Common myeloid progenitor, CD34-positive (primary cell): Measurements from ENCODE around the gene APOL3.
A peak's percentile ranks its signal among the peaks of the same experiment; 100 is the strongest.

Experiments used
- CTCF ChIA-PET: fragments of 350-600 bp; sonication (Branson Sonifier 250); formaldehyde crosslinking; loops from one replicate; lab custom pipeline; 2021; ENCODE audit warnings: antibody characterized with exemption; lab: Charles Lee
- POLR2A ChIA-PET: fragments of 350-600 bp; sonication (Branson Sonifier 250); formaldehyde crosslinking; loops from one replicate; lab custom pipeline; 2021; ENCODE audit warnings: antibody characterized with exemption; lab: Charles Lee
- DNase-seq, 3 donors: peaks; one replicate each; pipeline versions ENCODE4 v3.0.0 to v3.0.0-alpha.2; 2013
- H3K27ac ChIP-seq, 2 experiments: 1 replicate in 1 of 2; 2 replicates in 1 of 2; pipeline ENCODE4 v1.7.0; 2013; ENCODE audit warnings: inconsistent platforms in 2 of 2, low read length in 2 of 2, mild to moderate bottlenecking in 2 of 2, low read depth in 1 of 2, moderate library complexity in 1 of 2; ENCODE audit not compliant: severe bottlenecking in 2 of 2, insufficient read depth in 1 of 2, poor library complexity in 1 of 2
- H3K27me3 ChIP-seq, 5 experiments: replicated peaks in 2 of 5; 1 replicate in 3 of 5; 2 replicates in 2 of 5; pipeline versions ENCODE4 v1.6.1 to v1.7.0; 2013; ENCODE audit warnings: low read length in 4 of 5, mild to moderate bottlenecking in 2 of 5, moderate library complexity in 2 of 5, inconsistent platforms in 1 of 5; ENCODE audit not compliant: insufficient read depth in 5 of 5, control insufficient read depth in 4 of 5
- H3K36me3 ChIP-seq, 4 experiments: 1 replicate in 2 of 4; 2 replicates in 2 of 4; pipeline versions ENCODE4 v1.6.1 to v1.7.0; 2013; ENCODE audit warnings: low read length in 3 of 4, control low read depth in 1 of 4, mild to moderate bottlenecking in 1 of 4; ENCODE audit not compliant: control insufficient read depth in 4 of 4, insufficient read depth in 4 of 4
- H3K4me1 ChIP-seq, 4 experiments: 1 replicate in 3 of 4; 2 replicates in 1 of 4; pipeline versions ENCODE4 v1.6.1 to v1.7.1; 2013; ENCODE audit warnings: low read length in 3 of 4, mild to moderate bottlenecking in 3 of 4, control low read depth in 1 of 4, inconsistent platforms in 1 of 4, moderate library complexity in 1 of 4; ENCODE audit not compliant: control insufficient read depth in 4 of 4, insufficient read depth in 4 of 4; ENCODE audit errors: control extremely low read depth in 1 of 4
- H3K4me3 ChIP-seq, 7 experiments: 1 replicate in 4 of 7; 2 replicates in 3 of 7; pipeline versions ENCODE4 v1.5.1 to v1.7.0; 2013; ENCODE audit warnings: mild to moderate bottlenecking in 7 of 7, low read length in 6 of 7, moderate library complexity in 6 of 7, inconsistent platforms in 2 of 7, low read depth in 2 of 7, control low read depth in 1 of 7; ENCODE audit not compliant: insufficient read depth in 4 of 7, control insufficient read depth in 1 of 7; ENCODE audit errors: extremely low read depth in 1 of 7
- H3K9me3 ChIP-seq, 5 experiments: 1 replicate in 4 of 5; 2 replicates in 1 of 5; pipeline versions ENCODE4 v1.6.1 to v1.7.1; 2013; ENCODE audit warnings: low read length in 4 of 5, mild to moderate bottlenecking in 2 of 5, inconsistent platforms in 1 of 5, low read depth in 1 of 5, moderate library complexity in 1 of 5; ENCODE audit not compliant: control insufficient read depth in 4 of 5, insufficient read depth in 2 of 5; ENCODE audit errors: control extremely low read depth in 1 of 5
- WGBS: methylation state at CpG from one replicate; pipeline ENCODE4 v1.1.5; 2013; ENCODE audit not compliant: insufficient coverage; 5-methylcytosine and 5-hydroxymethylcytosine counted together

The APOL3 gene

DNA sequence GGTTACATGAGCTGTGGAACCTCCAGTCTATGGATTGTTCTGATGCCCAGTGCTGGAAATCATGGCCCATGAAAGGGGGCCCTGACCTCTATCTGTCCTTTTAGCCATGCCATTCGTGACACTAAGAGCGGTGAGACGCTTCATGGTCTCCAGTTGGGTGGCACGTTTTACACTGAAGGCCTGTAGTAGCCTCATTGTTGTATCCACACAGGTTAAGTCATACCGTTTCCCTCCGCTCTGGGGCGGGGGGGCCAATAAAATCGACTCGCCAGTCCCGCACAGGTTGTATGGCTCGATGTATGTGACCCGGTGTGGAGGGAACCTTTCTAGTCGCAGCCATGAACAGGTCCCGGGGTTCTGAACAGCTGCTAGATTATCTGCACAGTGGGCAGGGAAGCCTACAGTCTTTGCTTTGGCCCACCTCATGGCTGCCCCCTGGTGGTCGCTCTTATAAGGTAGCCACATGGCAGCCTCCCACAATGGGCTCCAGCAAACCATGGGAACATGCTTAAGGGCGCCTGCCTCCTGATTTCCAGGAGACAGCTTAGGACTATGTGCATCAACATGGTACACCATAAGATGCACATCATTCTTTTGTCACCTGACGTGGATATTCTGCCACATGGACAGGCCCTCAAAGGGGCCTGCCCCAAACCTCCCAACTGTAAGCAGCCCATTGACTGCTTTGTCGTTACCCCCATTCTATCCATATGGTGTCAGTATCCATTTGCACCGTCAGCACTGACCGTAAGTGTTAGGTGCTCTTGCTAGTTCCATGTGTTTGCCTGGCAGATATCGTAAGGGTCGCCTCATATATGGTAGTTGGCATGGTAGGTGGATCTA lies 19.7 kb upstream of the APOL3 start:
- H3K27me3 ChIP-seq = no peaks in the 10 kb centered on the region

DNA sequence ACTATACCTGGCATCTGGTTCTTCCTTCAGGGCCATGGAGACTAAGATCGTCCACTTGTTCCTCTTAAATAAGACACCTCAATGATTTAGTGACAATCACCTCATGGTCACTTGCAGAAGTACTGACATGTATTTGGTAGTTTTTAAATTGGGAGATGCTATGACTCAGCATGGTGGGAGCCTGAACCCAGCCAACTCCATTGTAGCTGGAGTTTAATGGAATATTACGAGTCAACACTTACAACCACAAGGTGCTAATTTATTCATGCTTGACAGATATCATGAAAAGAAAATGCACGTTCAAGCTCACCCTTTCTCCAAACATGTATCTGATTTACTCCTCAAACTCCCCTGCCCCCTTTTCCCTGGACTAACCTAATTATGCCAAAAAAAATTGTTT lies 16.6 kb upstream of the APOL3 start:
- Histone ChIP-seq H3K27ac (no peak overlapping the region), H3K4me1 (peaks cover 0 to 2% (median 0%) of the 10 kb centered on the region in 4 experiments), H3K9me3 (no peaks in the 10 kb centered on the region), H3K27me3 (no peaks in the 10 kb centered on the region), H3K4me3 (no peak overlapping the region), H3K36me3 (no peaks in the 10 kb centered on the region)
- 94% methylated on average over 3 of the region's 3 CpGs for WGBS
- DNase-seq = no peak
- CTCF ChIA-PET = interaction anchor here (0.6 to 9.9 kb wide), 8 partner anchors 12 to 249 kb away, joined by 3 to 171 read pairs (median 24); partner anchors contain the start of gene APOL3
- POLR2A ChIA-PET = interaction anchor here (1.8 kb wide), 1 partner anchor 32 kb away, joined by 10 read pairs; no protein-coding TSS in a partner anchor

More for the DNA sequence above, 19.7 kb upstream of the APOL3 start:
- Histone ChIP-seq H3K4me3 (no peak overlapping the region), H3K27ac (no peak overlapping the region), H3K4me1 (peaks cover 0 to 2% (median 0%) of the 10 kb centered on the region in 4 experiments), H3K9me3 (no peaks in the 10 kb centered on the region), H3K36me3 (no peaks in the 10 kb centered on the region)
- POLR2A ChIA-PET = interaction anchor here (1.0 to 1.4 kb wide), 2 partner anchors 28 to 35 kb away, joined by 5 to 8 read pairs; no protein-coding TSS in a partner anchor
- WGBS = 61% methylated on average over 21 of the region's 22 CpGs
- DNase-seq = peak; percentile 75 to 86 (median 81)
- CTCF ChIA-PET = interaction anchor here (0.8 to 9.9 kb wide), 18 partner anchors 9 to 424 kb away, joined by 3 to 171 read pairs (median 4); partner anchors contain the start of gene APOL3

DNA sequence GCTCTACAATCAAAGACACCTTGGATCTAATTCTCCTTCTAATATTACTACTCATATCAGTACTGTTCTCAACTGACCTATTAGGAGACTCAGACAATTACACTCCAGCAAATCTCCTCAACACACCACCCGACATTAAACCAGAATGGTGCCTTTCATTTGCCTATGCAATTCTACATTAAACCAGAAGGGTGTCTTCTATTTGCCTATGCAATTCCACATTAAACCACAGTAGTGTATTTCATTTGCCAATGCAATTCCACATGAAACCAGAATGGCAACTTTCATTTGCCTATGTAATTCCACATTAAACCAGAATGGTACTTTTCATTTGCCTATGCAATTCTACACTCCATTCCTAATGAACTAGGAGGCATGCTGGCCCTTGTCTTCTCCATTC lies 15.3 kb upstream of the APOL3 start:
- H3K9me3 ChIP-seq = no peaks in the 10 kb centered on the region
- POLR2A ChIA-PET = no interaction called here
- CTCF ChIA-PET = interaction anchor here (0.8 to 9.9 kb wide), 7 partner anchors 10 to 39 kb away, joined by 3 to 171 read pairs (median 8); partner anchors contain the start of gene APOL3
- H3K4me3 ChIP-seq = no peak overlapping the region
- peaks cover 0 to 2% (median 0%) of the 10 kb centered on the region in 4 experiments for H3K4me1 ChIP-seq
- no peaks in the 10 kb centered on the region for H3K27me3 ChIP-seq
- WGBS = 33% methylated on average over 1 of the region's 1 CpG
- H3K36me3 ChIP-seq = no peaks in the 10 kb centered on the region
- DNase-seq = peak in 2 of 3 donors; percentile 41 to 55
- H3K27ac ChIP-seq = no peak overlapping the region

DNA sequence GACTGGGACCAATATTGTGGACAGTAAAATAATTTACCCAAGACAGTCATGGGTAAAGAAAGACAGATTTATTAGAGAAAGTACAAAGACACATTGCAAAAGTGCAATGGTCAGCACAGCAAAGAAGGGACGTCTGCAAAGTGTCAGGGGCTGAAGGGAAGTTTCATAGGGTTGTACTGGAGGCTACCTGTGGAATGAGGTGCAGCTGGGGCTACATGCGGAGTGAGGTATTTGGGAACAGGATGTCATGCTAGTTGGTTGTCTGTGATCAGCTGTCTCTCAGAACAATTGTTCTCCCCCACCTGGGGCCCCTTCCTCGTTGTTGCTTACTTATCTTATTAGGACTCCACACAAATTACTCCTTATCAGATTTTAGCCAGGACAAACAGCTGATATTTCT lies 11.4 kb upstream of the APOL3 start:
- Histone ChIP-seq H3K27me3 (no peaks in the 10 kb centered on the region), H3K9me3 (no peaks in the 10 kb centered on the region), H3K4me3 (no peak overlapping the region), H3K4me1 (no peaks in the 10 kb centered on the region), H3K27ac (no peak overlapping the region), H3K36me3 (no peaks in the 10 kb centered on the region)
- ChIA-PET POLR2A (no interaction called here), CTCF (interaction anchor here (1.0 to 2.0 kb wide), 7 partner anchors 9 to 106 kb away, joined by 3 to 12 read pairs (median 4); no protein-coding TSS in a partner anchor)
- 59% methylated on average over 2 of the region's 3 CpGs for WGBS
- DNase-seq = no peak

DNA sequence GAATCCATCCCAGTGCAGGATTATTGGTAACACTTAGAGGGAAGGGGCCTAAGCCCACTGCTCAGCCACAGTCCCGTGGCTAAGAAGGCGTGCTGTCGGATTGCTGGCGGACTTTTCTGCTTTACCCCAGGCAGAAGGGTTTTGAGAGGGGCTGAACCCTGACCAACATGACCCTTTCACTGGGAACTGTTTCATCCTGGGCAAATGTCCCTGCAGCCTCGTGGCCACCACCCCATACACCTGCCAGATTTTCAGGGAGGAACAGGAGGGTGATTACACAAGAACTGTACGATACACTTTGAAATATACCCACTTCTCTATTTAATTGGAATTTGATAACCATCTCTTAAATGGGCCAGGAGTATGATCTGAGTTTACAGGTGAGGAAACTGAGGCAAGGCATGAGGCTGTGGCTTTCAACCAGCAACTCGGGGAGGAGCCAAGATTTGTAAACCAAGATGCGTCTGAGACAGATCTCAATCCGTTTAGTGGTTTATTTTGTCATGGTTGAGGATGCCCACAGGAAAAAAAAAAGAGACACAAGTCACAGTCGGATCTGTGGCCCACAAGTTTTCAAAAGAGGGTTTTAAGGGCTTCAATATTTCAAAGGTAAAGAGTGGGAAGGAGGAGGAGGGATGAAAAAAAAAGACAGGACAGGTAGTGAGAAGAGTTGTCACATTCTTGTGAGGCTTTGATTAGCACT lies 6.1 kb upstream of the APOL3 start:
- H3K36me3 ChIP-seq = no peaks in the 10 kb centered on the region
- H3K4me1 ChIP-seq = peaks cover 3 to 22% (median 12%) of the 10 kb centered on the region in 4 experiments
- 88% methylated on average over 3 of the region's 10 CpGs for WGBS
- no peak overlapping the region for H3K27ac ChIP-seq
- ChIA-PET CTCF (interaction anchor here (1.2 to 5.2 kb wide), 3 partner anchors 10 to 11 kb away, joined by 3 to 48 read pairs (median 3); no protein-coding TSS in a partner anchor), POLR2A (no interaction called here)
- no peaks in the 10 kb centered on the region for H3K9me3 ChIP-seq
- H3K27me3 ChIP-seq = no peaks in the 10 kb centered on the region
- no peak for DNase-seq
- no peak overlapping the region for H3K4me3 ChIP-seq

DNA sequence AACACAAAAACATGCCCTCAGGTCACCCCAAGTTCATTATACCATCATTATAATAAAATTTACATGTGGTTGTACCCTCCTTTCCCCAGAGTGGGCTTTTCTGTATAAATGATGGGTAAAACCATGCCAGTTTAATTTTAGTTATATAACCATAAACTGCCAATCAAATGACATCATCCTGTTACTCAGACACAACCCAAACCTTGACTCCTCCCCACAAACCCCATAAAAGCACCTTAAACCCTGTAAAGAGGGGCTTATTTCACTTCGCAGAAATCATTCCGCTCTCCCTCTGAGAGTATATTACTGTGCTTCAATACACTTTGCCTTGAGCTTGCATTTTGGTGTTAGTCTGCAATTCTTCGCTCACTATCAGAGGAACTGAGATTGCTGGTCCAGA lies 5.5 kb upstream of the APOL3 start:
- H3K4me1 ChIP-seq = peaks cover 4 to 25% (median 16%) of the 10 kb centered on the region in 4 experiments
- no peak overlapping the region for H3K27ac ChIP-seq
- no peaks in the 10 kb centered on the region for H3K27me3 ChIP-seq

More for the DNA sequence above, 5.5 kb upstream of the APOL3 start:
- ChIA-PET POLR2A (no interaction called here), CTCF (interaction anchor here (1.2 to 6.4 kb wide), 4 partner anchors 9 to 13 kb away, joined by 3 to 48 read pairs (median 16); no protein-coding TSS in a partner anchor)
- Histone ChIP-seq H3K36me3 (no peaks in the 10 kb centered on the region), H3K4me3 (no peak overlapping the region), H3K9me3 (peaks cover 0 to 3% (median 0%) of the 10 kb centered on the region in 5 experiments)
- WGBS = 93% methylated on average over 1 of the region's 3 CpGs
- DNase-seq = no peak
